NCI-H1436 (cell line): ENCODE data around the gene TPRX1.
"Not testable (repeated sequence)": the region's sequence is repeated elsewhere in the genome, so short reads cannot be mapped to it uniquely, and the experiment has no call there.

ENCODE experiments used
- DNase-seq: peaks from one replicate; lab custom pipeline; 2025; lab: John Stamatoyannopoulos, UW

TPRX1 gene

GRCh38 chr19:47766670-47767069 is 37.7 kb downstream of the TPRX1 start:
- no peak for DNase-seq

DNA sequence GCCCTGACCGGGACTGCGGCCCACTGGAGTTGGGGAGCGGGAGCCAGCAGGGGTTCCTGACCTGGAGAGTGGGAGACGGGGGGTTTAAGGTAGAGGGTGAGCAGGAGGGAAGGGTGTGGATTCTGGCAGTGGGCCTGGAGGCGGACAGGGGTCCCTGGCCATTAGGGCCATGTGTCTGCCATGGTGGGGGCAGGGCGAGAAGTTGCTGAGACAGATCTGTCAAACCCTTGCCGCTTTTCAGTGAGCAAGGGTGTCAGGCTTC is 38.1 kb downstream of the TPRX1 start:
- no peak for DNase-seq

- DNase-seq, result peak; percentile 84
Measured at GRCh38 chr19:47765523-47766358, 38.6 kb downstream of the TPRX1 start.

DNA sequence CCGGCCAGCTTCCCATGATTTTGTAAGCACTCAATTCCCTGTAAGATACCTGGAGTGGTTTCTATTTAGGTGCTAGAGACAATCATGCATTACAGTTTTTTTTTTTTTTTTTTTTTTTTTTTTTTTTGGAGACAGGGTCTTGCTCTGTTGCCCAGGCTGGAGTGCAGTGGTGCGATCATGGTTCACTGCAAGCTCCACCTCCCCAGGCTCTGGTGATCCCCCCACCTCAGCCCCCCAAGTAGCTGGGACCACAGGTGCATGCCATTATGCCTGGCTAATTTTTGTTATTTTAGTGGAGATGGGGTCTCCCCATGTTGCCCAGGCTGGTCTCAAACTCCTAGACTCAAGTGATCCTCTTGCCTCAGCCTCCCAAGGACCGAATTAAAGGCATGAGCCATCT is 39.6 kb downstream of the TPRX1 start:
- not testable (repeated sequence) for DNase-seq

GRCh38 chr19:47762615-47763308 is 41.6 kb downstream of the TPRX1 start:
- no peak for DNase-seq

GRCh38 chr19:47762151-47762550 is 42.2 kb downstream of the TPRX1 start:
- DNase-seq, result no peak

DNA sequence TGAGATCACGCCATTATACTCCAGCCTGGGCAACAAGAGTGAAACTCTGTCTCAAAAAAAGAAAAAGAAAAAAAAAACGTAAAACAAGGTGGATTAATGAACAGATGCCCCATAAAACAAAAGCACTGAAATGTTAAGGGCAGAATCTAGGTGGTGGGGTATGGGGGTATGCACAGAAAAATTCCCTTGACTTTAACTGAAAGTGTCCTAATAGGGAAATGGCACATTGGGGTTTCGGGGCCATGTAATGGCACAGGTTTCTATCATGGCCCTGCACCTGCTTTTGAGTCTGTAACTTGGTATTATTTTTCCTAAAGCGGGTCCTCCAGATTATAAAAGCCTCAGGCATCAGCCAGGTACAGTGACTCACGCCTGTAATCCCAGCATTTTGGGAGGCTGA is 42.8 kb downstream of the TPRX1 start:
- DNase-seq, result no peak

GRCh38 chr19:47760632-47760999 is 43.7 kb downstream of the TPRX1 start:
- DNase-seq, result no peak

DNA sequence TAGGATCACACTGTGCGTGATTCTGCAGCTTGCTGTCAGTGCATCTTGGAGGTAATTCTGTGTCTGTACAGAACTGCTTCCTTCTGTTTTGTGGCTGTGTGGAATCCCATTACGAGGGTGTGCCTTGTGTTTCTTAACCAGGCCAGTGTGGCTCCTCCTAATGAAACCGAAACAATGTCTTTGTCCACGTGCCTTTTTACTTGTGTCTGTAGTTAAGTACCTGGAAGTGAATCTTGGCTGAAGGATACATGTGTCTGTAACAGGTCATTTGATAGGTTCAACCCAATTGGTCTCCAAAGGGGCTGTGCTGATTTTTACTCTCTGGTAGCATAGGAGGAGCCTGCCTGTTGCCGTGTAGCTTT is 45.9 kb downstream of the TPRX1 start:
- DNase-seq, result no peak

DNA sequence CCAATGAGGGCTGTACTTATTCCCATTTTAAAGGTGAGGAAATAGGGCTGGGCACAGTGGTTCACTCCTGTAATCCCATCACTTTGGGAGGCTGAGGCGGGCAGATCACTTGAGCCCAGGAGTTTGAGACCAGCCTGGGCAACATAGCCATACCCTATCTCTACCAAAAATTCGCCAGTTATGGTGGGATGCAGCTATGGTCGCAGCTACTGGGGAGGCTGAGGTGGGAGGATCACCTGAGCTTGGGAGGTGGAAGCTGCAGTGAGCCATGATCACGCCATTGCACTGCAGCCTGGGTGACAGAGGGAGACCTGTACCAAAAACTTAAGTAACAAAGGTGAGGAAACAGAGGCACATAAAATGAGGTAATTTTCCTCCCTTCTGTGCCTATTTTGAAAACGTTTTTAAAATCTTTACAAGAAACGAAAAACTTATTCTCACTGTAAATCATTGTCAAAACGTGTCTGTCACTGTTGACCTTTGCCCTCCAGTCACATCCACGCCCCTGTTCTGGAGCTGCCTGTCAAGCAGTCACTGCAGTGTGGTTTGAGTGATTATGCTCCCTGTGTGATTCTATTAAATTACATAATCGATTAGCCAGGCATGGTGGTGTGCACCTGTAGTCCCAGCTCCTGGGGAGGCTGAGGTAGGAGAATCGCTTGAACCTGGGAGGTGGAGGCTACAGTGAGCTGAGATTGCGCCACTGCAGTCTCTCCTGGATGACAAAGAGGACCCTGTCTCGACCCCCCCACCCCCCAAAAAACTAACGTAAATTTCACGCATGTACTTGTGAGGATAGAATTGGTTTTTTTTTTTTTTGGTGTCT is 46.5 kb downstream of the TPRX1 start:
- no peak for DNase-seq

- no peak for DNase-seq
Measured at GRCh38 chr19:47756953-47757608, 47.3 kb downstream of the TPRX1 start.

GRCh38 chr19:47756627-47756929 is 47.8 kb downstream of the TPRX1 start:
- DNase-seq, result no peak

GRCh38 chr19:47755762-47756626 is 48.4 kb downstream of the TPRX1 start:
- no peak for DNase-seq

- no peak for DNase-seq
Measured at GRCh38 chr19:47755065-47755761, 49.1 kb downstream of the TPRX1 start.

DNA sequence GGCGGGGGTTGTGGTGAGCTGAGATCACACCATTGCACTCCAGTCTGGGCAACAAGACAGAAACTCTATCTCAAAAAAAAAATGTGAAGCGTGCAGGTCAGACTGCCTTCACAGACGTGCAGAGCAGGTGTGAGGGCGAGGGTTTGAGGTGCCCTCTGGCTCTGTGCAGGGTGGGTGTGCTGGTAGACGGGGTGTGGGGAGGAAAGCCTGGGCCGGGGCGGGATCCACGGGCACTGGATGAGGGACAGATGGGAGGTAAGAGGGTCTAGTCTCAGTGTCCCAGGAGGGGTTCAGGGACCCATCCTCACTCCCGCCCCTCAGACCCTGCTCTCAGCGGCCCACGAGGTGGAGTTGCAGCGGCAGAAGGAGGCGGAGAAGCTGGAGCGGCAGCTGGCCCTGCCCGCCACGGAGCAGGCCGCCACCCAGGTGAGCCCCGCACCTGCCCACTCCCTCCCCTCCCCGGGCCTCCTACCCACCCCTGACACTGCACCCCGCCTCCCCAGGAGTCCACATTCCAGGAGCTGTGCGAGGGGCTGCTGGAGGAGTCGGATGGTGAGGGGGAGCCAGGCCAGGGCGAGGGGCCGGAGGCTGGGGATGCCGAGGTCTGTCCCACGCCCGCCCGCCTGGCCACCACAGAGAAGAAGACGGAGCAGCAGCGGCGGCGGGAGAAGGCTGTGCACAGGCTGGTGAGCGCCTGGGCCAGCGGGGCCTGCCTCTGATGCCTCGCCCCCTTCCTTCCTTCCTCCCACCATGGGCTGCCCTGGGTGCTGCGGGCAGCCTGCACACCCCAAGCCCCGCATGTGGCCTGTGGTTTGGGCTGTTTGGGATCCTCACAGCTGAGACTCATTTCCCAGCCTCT is 49.9 kb downstream of the TPRX1 start:
- DNase-seq, result no peak

GRCh38 chr19:47752440-47753211 is 51.7 kb downstream of the TPRX1 start:
- DNase-seq, result no peak
